H9 (cell line): ENCODE results near the gene TNFSF9. TPM values are rescaled to one million over a fixed set of nuclear protein-coding genes. Genes with fewer than 3 reads are reported as not detected.

Source experiments
- DNase-seq: peaks from one replicate; pipeline ENCODE4 v3.0.0-alpha.2; 2017
- H2AFZ ChIP-seq: one replicate; pipeline ENCODE4 v1.6.1; 2013; ENCODE audit warnings: mild to moderate bottlenecking, low read length, control low read depth, moderate library complexity
- H2AK5ac ChIP-seq: 2 replicates; pipeline ENCODE4 v1.6.1; 2013; ENCODE audit warnings: low read length, control low read depth, mixed read lengths; ENCODE audit not compliant: insufficient read length
- H2BK120ac ChIP-seq: one replicate; pipeline ENCODE4 v1.6.1; 2013; ENCODE audit warnings: low read depth, mild to moderate bottlenecking, low read length, control low read depth, inconsistent platforms; ENCODE audit not compliant: poor library complexity, severe bottlenecking
- H2BK12ac ChIP-seq: 2 replicates; pipeline ENCODE4 v1.6.1; 2013; ENCODE audit warnings: low read length, control low read depth, mixed read lengths, low read depth; ENCODE audit not compliant: insufficient read length
- H2BK15ac ChIP-seq: 2 replicates; pipeline ENCODE4 v1.6.1; 2013; ENCODE audit warnings: low read depth, low read length, control low read depth
- H2BK20ac ChIP-seq: one replicate; pipeline ENCODE4 v1.6.1; 2013; ENCODE audit warnings: low read depth, mild to moderate bottlenecking, low read length, control low read depth, inconsistent platforms; ENCODE audit not compliant: poor library complexity, severe bottlenecking
- H2BK5ac ChIP-seq: 2 replicates; pipeline ENCODE4 v1.6.1; 2013; ENCODE audit warnings: low read length, control low read depth, mixed read lengths; ENCODE audit not compliant: insufficient read length
- H3K14ac ChIP-seq: 2 replicates; pipeline ENCODE4 v1.6.1; 2013; ENCODE audit warnings: low read length, control low read depth; ENCODE audit not compliant: insufficient read depth
- H3K18ac ChIP-seq: 2 replicates; pipeline ENCODE4 v1.6.1; 2013; ENCODE audit warnings: low read depth, mild to moderate bottlenecking, mixed read lengths, low read length, control low read depth; ENCODE audit not compliant: insufficient read length
- H3K23ac ChIP-seq: 2 replicates; pipeline ENCODE4 v1.6.1; 2013; ENCODE audit warnings: low read length, control low read depth, mixed read lengths, low read depth; ENCODE audit not compliant: insufficient read length
- H3K23me2 ChIP-seq: 2 replicates; pipeline ENCODE4 v1.6.1; 2013; ENCODE audit warnings: low read depth, mild to moderate bottlenecking, mixed read lengths, low read length, control low read depth; ENCODE audit not compliant: insufficient read length, poor library complexity, severe bottlenecking
- H3K27ac ChIP-seq: 2 replicates; pipeline ENCODE4 v1.5.1; 2013; ENCODE audit warnings: low read length, control low read depth, mixed read lengths, low read depth; ENCODE audit not compliant: insufficient read length
- H3K27me3 ChIP-seq: 2 replicates; pipeline ENCODE4 v1.6.1; 2013; ENCODE audit warnings: low read length, control low read depth, inconsistent platforms; ENCODE audit not compliant: insufficient read depth
- H3K4ac ChIP-seq: 2 replicates; pipeline ENCODE4 v1.6.1; 2013; ENCODE audit warnings: low read depth, mild to moderate bottlenecking, control low read depth, inconsistent platforms, low read length, moderate library complexity
- H3K4me1 ChIP-seq: 2 replicates; pipeline ENCODE4 v1.6.1; 2013; ENCODE audit warnings: low read length, control low read depth, inconsistent platforms; ENCODE audit not compliant: insufficient read depth
- H3K4me2 ChIP-seq: 2 replicates; pipeline ENCODE4 v1.6.1; 2013; ENCODE audit warnings: low read length, control low read depth, mixed read lengths; ENCODE audit not compliant: insufficient read length, insufficient read depth
- H3K56ac ChIP-seq: 2 replicates; pipeline ENCODE4 v1.6.1; 2013; ENCODE audit warnings: low read depth, mild to moderate bottlenecking, mixed read lengths, low read length, control low read depth; ENCODE audit not compliant: insufficient read length
- H3K79me1 ChIP-seq: 2 replicates; pipeline ENCODE4 v1.6.1; 2013; ENCODE audit warnings: low read depth, mild to moderate bottlenecking, moderate library complexity, low read length, control low read depth, inconsistent platforms; ENCODE audit not compliant: insufficient read depth, poor library complexity, severe bottlenecking
- H3K79me2 ChIP-seq: 2 replicates; pipeline ENCODE4 v1.6.1; 2013; ENCODE audit warnings: low read length, control low read depth, inconsistent platforms; ENCODE audit not compliant: insufficient read depth
- H3K9ac ChIP-seq: 2 replicates; pipeline ENCODE4 v1.6.1; 2013; ENCODE audit warnings: low read length, control low read depth, mixed read lengths; ENCODE audit not compliant: insufficient read length; ENCODE audit errors: extremely low read depth
- H3K9me3 ChIP-seq: one replicate; pipeline ENCODE4 v1.6.1; 2013; ENCODE audit warnings: low read depth, low read length, inconsistent platforms; ENCODE audit not compliant: control insufficient read depth
- H3T11ph ChIP-seq: one replicate; pipeline ENCODE4 v1.6.1; 2013; ENCODE audit warnings: mild to moderate bottlenecking, low read length, control low read depth, inconsistent platforms
- H4K20me1 ChIP-seq: one replicate; pipeline ENCODE4 v1.6.1; 2013; ENCODE audit not compliant: control insufficient read depth, insufficient read length, insufficient read depth
- H4K5ac ChIP-seq: 2 replicates; pipeline ENCODE4 v1.6.1; 2013; ENCODE audit warnings: low read depth, mild to moderate bottlenecking, mixed read lengths, low read length, control low read depth; ENCODE audit not compliant: insufficient read length
- H4K8ac ChIP-seq: replicated peaks from 2 replicates; pipeline ENCODE4 v1.6.1; 2013; ENCODE audit warnings: low read length, control low read depth, mixed read lengths, low read depth; ENCODE audit not compliant: insufficient read length
- H4K91ac ChIP-seq: 2 replicates; pipeline ENCODE4 v1.6.1; 2013; ENCODE audit warnings: low read depth, mild to moderate bottlenecking, moderate library complexity, mixed read lengths, low read length, control low read depth; ENCODE audit not compliant: insufficient read length
- H3K27ac Mint-ChIP-seq, 3 experiments: 2 replicates in 2 of 3; 3 replicates in 1 of 3; pipeline ENCODE4 v1.8.0; 2020 to 2021; ENCODE audit warnings: mixed read lengths in 3 of 3, mild to moderate bottlenecking in 1 of 3, moderate library complexity in 1 of 3
- H3K27me3 Mint-ChIP-seq: 2 replicates; pipeline ENCODE4 v1.8.0; 2021; ENCODE audit warnings: low read depth, mild to moderate bottlenecking, moderate library complexity, mixed read lengths
- H3K36me3 Mint-ChIP-seq, 3 experiments: 2 replicates in 2 of 3; 3 replicates in 1 of 3; pipeline ENCODE4 v1.8.0; 2020 to 2021; ENCODE audit warnings: low read depth in 3 of 3, mixed read lengths in 3 of 3; ENCODE audit not compliant: insufficient read depth in 1 of 3
- H3K4me1 Mint-ChIP-seq, 2 experiments: 2 replicates each; pipeline ENCODE4 v1.8.0; 2020; ENCODE audit warnings: mixed read lengths in 2 of 2
- H3K4me3 Mint-ChIP-seq, 2 experiments: 2 replicates in 1 of 2; 3 replicates in 1 of 2; pipeline ENCODE4 v1.8.0; 2020 to 2021; ENCODE audit warnings: mild to moderate bottlenecking in 2 of 2, mixed read lengths in 2 of 2, moderate library complexity in 1 of 2
- H3K9me3 Mint-ChIP-seq, 2 experiments: 2 replicates in 1 of 2; 3 replicates in 1 of 2; pipeline ENCODE4 v1.8.0; 2020; ENCODE audit warnings: mild to moderate bottlenecking in 2 of 2, mixed read lengths in 2 of 2, moderate library complexity in 1 of 2
- WGBS: extraction: QIAGEN DNeasy Blood & Tissue Kit; methylation state at CpG from one replicate; pipeline ENCODE4 v1.1.7; 2013; ENCODE audit warnings: missing lambda C conversion rate, low lambda C conversion rate, mixed read lengths; ENCODE audit not compliant: insufficient read length; ENCODE audit errors: extremely low coverage; 5-methylcytosine and 5-hydroxymethylcytosine counted together
- total RNA-seq: library from RNA; stranded (reverse); gene quantifications from 2 replicates; pipeline ENCODE4 v1.2.1, GENCODE V29; 2021
- TF ChIP-seq, protein P1 (sequence below): fragments of 200-600 bp; sonication (generic); conservative IDR thresholded peaks from 3 replicates; pipeline ENCODE4 v1.8.0; 2021; ENCODE audit warnings: antibody characterized with exemption, mild to moderate bottlenecking

The TNFSF9 gene
- total RNA-seq, 1 experiment from 2014 or later: 1.9 TPM

DNA sequence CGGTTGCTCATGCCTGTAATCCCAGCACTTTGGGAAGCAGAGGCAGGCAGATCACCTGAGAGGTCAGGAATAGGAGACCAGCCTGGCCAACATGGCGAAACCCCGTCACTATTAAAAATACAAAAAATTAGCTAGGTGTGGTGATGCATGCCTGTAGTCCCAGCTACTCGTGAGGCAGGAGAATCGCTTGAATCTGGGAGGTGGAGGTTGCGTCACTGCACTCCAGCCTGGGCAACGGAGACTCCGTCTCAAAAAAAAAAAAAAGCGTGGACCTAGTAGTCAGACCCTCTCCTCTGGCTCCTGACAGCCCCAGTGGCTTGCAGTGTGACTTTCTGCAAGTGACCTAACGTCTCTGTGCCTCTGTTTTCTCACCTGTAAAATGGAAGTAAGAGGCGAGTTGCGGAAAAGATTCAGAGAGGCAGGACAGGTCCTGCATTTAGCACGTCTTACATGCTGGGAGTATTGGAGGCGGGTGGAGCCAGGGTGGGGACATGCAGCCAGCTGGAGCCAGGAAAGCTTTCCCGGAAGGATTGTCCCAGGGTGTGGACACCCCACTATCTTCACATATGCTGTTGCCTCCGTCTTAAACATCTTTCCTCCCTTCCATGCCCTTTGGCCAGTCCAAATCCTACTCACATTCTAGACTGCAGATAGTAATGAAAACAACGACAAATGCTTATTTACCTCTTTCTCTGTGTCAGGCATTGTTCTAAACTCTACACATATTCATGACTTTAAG lies 31.6 kb upstream of the TNFSF9 start:
- Histone ChIP-seq H2BK12ac (no peak overlapping the region), H4K20me1 (no peaks in the 10 kb centered on the region), H3K23me2 (peaks cover 9% of the 10 kb centered on the region), H3K9me3 (no peaks in the 10 kb centered on the region), H4K8ac (no peak overlapping the region), H3K4me2 (no peak overlapping the region), H3K79me2 (no peaks in the 10 kb centered on the region), H3K56ac (no peak overlapping the region), H2AK5ac (no peak overlapping the region), H2AFZ (no peak overlapping the region), H3K27me3 (no peaks in the 10 kb centered on the region), H3K14ac (no peak overlapping the region), H3K18ac (no peak overlapping the region), H3K9ac (no peak overlapping the region), H4K5ac (no peak overlapping the region), H3K23ac (no peak overlapping the region), H3K27ac (no peak overlapping the region), H2BK20ac (no peak overlapping the region), H4K91ac (no peak overlapping the region), H3K79me1 (no peaks in the 10 kb centered on the region), H3K4ac (no peak overlapping the region), H3K4me1 (no peaks in the 10 kb centered on the region), H2BK5ac (no peak overlapping the region), H2BK120ac (no peak overlapping the region), H2BK15ac (no peak overlapping the region), H3T11ph (no peak overlapping the region)
- peaks cover 28% of the 10 kb centered on the region for H3K27me3 Mint-ChIP-seq
- no peak for DNase-seq
- H3K36me3 Mint-ChIP-seq: peaks cover 0 to 24% (median 4%) of the 10 kb centered on the region in 3 experiments
- H3K27ac Mint-ChIP-seq: peak overlapping the region in 1 of 3 experiments; percentile 26; a peak in 1 of 7 replicates
- H3K9me3 Mint-ChIP-seq: no peaks in the 10 kb centered on the region
- no peak overlapping the region for H3K4me3 Mint-ChIP-seq
- TF ChIP-seq, protein P1, sequence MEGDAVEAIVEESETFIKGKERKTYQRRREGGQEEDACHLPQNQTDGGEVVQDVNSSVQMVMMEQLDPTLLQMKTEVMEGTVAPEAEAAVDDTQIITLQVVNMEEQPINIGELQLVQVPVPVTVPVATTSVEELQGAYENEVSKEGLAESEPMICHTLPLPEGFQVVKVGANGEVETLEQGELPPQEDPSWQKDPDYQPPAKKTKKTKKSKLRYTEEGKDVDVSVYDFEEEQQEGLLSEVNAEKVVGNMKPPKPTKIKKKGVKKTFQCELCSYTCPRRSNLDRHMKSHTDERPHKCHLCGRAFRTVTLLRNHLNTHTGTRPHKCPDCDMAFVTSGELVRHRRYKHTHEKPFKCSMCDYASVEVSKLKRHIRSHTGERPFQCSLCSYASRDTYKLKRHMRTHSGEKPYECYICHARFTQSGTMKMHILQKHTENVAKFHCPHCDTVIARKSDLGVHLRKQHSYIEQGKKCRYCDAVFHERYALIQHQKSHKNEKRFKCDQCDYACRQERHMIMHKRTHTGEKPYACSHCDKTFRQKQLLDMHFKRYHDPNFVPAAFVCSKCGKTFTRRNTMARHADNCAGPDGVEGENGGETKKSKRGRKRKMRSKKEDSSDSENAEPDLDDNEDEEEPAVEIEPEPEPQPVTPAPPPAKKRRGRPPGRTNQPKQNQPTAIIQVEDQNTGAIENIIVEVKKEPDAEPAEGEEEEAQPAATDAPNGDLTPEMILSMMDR: no peak
- no CpG with 5 or more reads among the region's 17 CpGs for WGBS
- peaks cover 7 to 9% of the 10 kb centered on the region in 2 experiments for H3K4me1 Mint-ChIP-seq
